ENCODE results near the gene STX16.

- TF ChIP-seq POLR2AphosphoS5 (IDR thresholded peaks at IDR 0.05; ENCODE audit: low read depth, low read length) (no peak), SIN3A (IDR thresholded peaks at IDR 0.05; ENCODE audit: borderline replicate concordance, insufficient read depth, low read length) (no peak), TAF1 (IDR thresholded peaks at IDR 0.05; ENCODE audit: borderline replicate concordance, insufficient read depth, low read length) (no peak), REST (IDR thresholded peaks at IDR 0.05; ENCODE audit: insufficient read depth in 1 of 2, low read depth in 2 of 2, low read length in 2 of 2) (no peak)
Observed at GRCh38 chr20:58712806-58713731, 62.0 kb downstream of the STX16 start.

Data from PFSK-1 (cell line).